Naive thymus-derived CD4-positive, alpha-beta T cell (primary cell): Measurements from ENCODE around the gene SEL1L. TPM values are rescaled to one million over a fixed set of nuclear protein-coding genes. Genes with fewer than 3 reads are reported as not detected.

Experiments used
- ATAC-seq: fragments of 150-1000 bp; cut with Tn5 transposase; 2 replicates; pipeline ENCODE4 v1.10.0; 2021; ENCODE audit warnings: mild to moderate bottlenecking, moderate library complexity
- CTCF ChIA-PET: fragments of 350-600 bp; sonication (Branson Sonifier 250); formaldehyde crosslinking; loops from one replicate; lab custom pipeline; 2021; ENCODE audit warnings: antibody characterized with exemption; lab: Charles Lee
- POLR2A ChIA-PET: fragments of 350-600 bp; sonication (Branson Sonifier 250); formaldehyde crosslinking; loops from one replicate; lab custom pipeline; 2021; ENCODE audit warnings: antibody characterized with exemption, inconsistent platforms; lab: Charles Lee
- DNase-seq, 9 donors: peaks; one replicate each; pipeline versions ENCODE4 v3.0.0 to v3.0.0-alpha.2; 2020 to 2022; ENCODE audit warnings: mixed read lengths in 1 of 9
- H3K27ac ChIP-seq: one replicate; pipeline ENCODE4 v1.7.0; 2013; ENCODE audit warnings: mild to moderate bottlenecking, low read depth, low read length, moderate library complexity
- H3K27me3 ChIP-seq, 2 donors: one replicate each; pipeline ENCODE4 v1.7.0; 2013; ENCODE audit warnings: low read length in 2 of 2, mild to moderate bottlenecking in 2 of 2, moderate library complexity in 2 of 2; ENCODE audit not compliant: control insufficient read depth in 2 of 2, insufficient read depth in 2 of 2
- H3K36me3 ChIP-seq, 3 experiments: 1 replicate in 2 of 3; 2 replicates in 1 of 3; pipeline ENCODE4 v1.7.0; 2013; ENCODE audit warnings: low read length in 3 of 3, mild to moderate bottlenecking in 3 of 3, moderate library complexity in 1 of 3; ENCODE audit not compliant: insufficient read depth in 3 of 3, control insufficient read depth in 2 of 3
- H3K4me1 ChIP-seq, 2 donors: one replicate each; pipeline ENCODE4 v1.7.0; 2013; ENCODE audit warnings: low read length in 2 of 2, mild to moderate bottlenecking in 2 of 2, moderate library complexity in 1 of 2; ENCODE audit not compliant: control insufficient read depth in 2 of 2, insufficient read depth in 2 of 2
- H3K4me3 ChIP-seq: 2 replicates; pipeline ENCODE4 v1.7.0; 2013; ENCODE audit warnings: mild to moderate bottlenecking, low read length
- H3K9me3 ChIP-seq, 3 experiments: 1 replicate in 2 of 3; 2 replicates in 1 of 3; pipeline ENCODE4 v1.7.0; 2013; ENCODE audit warnings: low read length in 3 of 3; ENCODE audit not compliant: control insufficient read depth in 2 of 3
- H3K27ac Mint-ChIP-seq, 9 donors: one replicate each; pipeline ENCODE4 v1.8.0; 2020 to 2022; ENCODE audit warnings: mixed read lengths in 9 of 9, mild to moderate bottlenecking in 8 of 9, moderate library complexity in 5 of 9, inconsistent platforms in 2 of 9
- H3K27me3 Mint-ChIP-seq, 5 donors: one replicate each; pipeline ENCODE4 v1.8.0; 2021 to 2022; ENCODE audit warnings: mixed read lengths in 5 of 5, mild to moderate bottlenecking in 1 of 5
- H3K36me3 Mint-ChIP-seq, 5 donors: one replicate each; pipeline ENCODE4 v1.8.0; 2020 to 2022; ENCODE audit warnings: mixed read lengths in 5 of 5, mild to moderate bottlenecking in 3 of 5, inconsistent platforms in 1 of 5
- H3K4me1 Mint-ChIP-seq, 7 donors: one replicate each; pipeline ENCODE4 v1.8.0; 2020 to 2022; ENCODE audit warnings: mixed read lengths in 7 of 7, mild to moderate bottlenecking in 3 of 7, inconsistent platforms in 1 of 7
- H3K4me3 Mint-ChIP-seq, 10 donors: one replicate each; pipeline ENCODE4 v1.8.0; 2020 to 2022; ENCODE audit warnings: mild to moderate bottlenecking in 10 of 10, mixed read lengths in 10 of 10, moderate library complexity in 6 of 10, inconsistent platforms in 2 of 10
- H3K9me3 Mint-ChIP-seq, 11 donors: one replicate each; pipeline ENCODE4 v1.8.0; 2020 to 2022; ENCODE audit warnings: mixed read lengths in 11 of 11, mild to moderate bottlenecking in 4 of 11, inconsistent platforms in 1 of 11, moderate library complexity in 1 of 11
- intact Hi-C, 2 donors: fragments of 100-400 bp; cut with micrococcal nuclease; formaldehyde crosslinking; loops; one replicate each; pipeline ENCODE4 v1.15.1; 2023
- polyA plus RNA-seq, 2 donors: library from polyadenylated mRNA; unstranded; fragments of 300-500 nt; fragmentation: Illumina TruSeq; gene quantifications; one replicate each; pipeline ENCODE4 v1.2.3, GENCODE V29; 2021
- total RNA-seq, 6 experiments: library from RNA in 5 of 6; stranded (reverse) in 5 of 6; gene quantifications; 1 replicate in 5 of 6; 2 replicates in 1 of 6; pipeline ENCODE4 v1.2.3 and lab custom pipeline; 2021 to 2026

SEL1L gene
- total and polyA plus RNA-seq, 7 experiments from 2014 or later, result 15.4 to 72.2 (median 47.3) TPM

- H3K4me3 ChIP-seq, result no peak overlapping the region
- ChIA-PET POLR2A (no interaction called here), CTCF (no interaction called here)
- Mint-ChIP-seq H3K4me1 (peaks cover 6 to 16% (median 15%) of the 10 kb centered on the region in 7 donors), H3K4me3 (peak overlapping the region; percentile 6 to 89 (median 78)), H3K36me3 (peaks cover 0 to 4% (median 0%) of the 10 kb centered on the region in 5 donors), H3K27me3 (peaks cover 73 to 89% (median 77%) of the 10 kb centered on the region in 5 donors), H3K27ac (no peak overlapping the region), H3K9me3 (peaks cover 0 to 5% (median 0%) of the 10 kb centered on the region in 11 donors)
- DNase-seq (no peak), ATAC-seq (no peak)
- peaks cover 7% of the 10 kb centered on the region in 2 donors for H3K4me1 ChIP-seq
- no peaks in the 10 kb centered on the region for H3K36me3 ChIP-seq
- intact Hi-C loops, result no loop called here
- H3K27ac ChIP-seq, result no peak overlapping the region
- H3K27me3 ChIP-seq, result peaks cover 7 to 23% of the 10 kb centered on the region in 2 donors
- H3K9me3 ChIP-seq, result no peaks in the 10 kb centered on the region
Measured at GRCh38 chr14:81437244-81437643, 96.4 kb downstream of the SEL1L start.

DNA sequence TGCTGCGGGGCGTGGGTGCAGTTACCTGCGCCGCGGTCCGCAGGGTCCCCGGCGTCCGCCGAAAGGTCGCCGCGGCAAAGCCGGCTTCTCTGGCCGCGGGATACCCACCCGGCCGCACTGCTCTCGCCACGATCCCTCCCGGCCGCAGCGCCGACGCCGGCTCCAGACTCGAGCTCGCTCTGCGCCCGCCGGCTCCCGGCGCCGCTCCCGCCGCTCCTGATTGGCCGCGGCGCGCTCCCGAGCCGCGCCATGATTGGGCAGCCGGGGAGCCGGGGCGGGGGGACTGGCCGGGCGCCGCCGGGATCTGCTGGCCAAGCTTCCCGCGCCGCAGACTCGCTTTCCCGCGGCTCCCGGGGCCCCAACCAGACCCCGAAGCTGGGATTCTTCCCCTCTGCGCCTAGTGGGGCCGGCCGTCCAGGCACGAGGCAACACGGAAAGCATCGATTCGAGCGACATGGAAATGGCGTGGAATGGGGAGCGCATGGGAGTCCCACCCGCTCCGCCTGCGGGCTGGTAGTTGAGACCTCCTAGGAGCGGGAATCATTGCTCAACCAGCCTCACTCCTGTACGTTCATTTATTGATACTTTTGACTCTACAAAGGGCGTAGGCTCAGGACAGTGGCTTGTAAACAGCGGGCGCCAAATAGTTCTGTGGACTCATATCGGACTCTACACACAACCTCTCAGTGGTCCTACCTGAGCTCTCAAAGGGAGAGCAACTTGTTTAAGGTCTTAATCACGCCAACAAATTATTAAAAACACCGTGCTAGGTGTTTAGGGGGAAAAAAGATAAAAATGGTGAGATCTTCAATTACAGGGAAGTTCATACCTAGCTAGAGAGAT, 97.1 kb downstream of the SEL1L start:
- H3K4me3 ChIP-seq, result peak overlapping the region; percentile 48
- H3K4me1 Mint-ChIP-seq, result peaks cover 6 to 16% (median 15%) of the 10 kb centered on the region in 7 donors
- intact Hi-C loops, result loop anchor here in 1 of 2 donors (1.0 kb wide), 1 partner anchor 266 kb away; no protein-coding TSS in a partner anchor
- H3K9me3 Mint-ChIP-seq, result peaks cover 0 to 5% (median 0%) of the 10 kb centered on the region in 11 donors
- H3K36me3 Mint-ChIP-seq, result peaks cover 0 to 4% (median 0%) of the 10 kb centered on the region in 5 donors
- H3K27me3 ChIP-seq, result peaks cover 7 to 23% of the 10 kb centered on the region in 2 donors
- peaks cover 72 to 85% (median 78%) of the 10 kb centered on the region in 5 donors for H3K27me3 Mint-ChIP-seq
- no peaks in the 10 kb centered on the region for H3K9me3 ChIP-seq
- ChIA-PET CTCF (no interaction called here), POLR2A (no interaction called here)
- ATAC-seq (peak; percentile 81), DNase-seq (peak in 7 of 9 donors; percentile 2 to 62 (median 19))
- H3K27ac Mint-ChIP-seq, result no peak overlapping the region
- H3K4me3 Mint-ChIP-seq, result peak overlapping the region; percentile 41 to 89 (median 78)
- peaks cover 7% of the 10 kb centered on the region in 2 donors for H3K4me1 ChIP-seq
- no peaks in the 10 kb centered on the region for H3K36me3 ChIP-seq
- H3K27ac ChIP-seq, result no peak overlapping the region

GRCh38 chr14:81435391-81436295, 98.0 kb downstream of the SEL1L start:
- Mint-ChIP-seq H3K9me3 (peaks cover 0 to 5% (median 0%) of the 10 kb centered on the region in 11 donors), H3K27ac (no peak overlapping the region), H3K4me3 (peak overlapping the region; percentile 75 to 94 (median 88)), H3K4me1 (peaks cover 6 to 16% (median 15%) of the 10 kb centered on the region in 7 donors), H3K36me3 (peaks cover 0 to 4% (median 0%) of the 10 kb centered on the region in 5 donors), H3K27me3 (peaks cover 67 to 76% (median 74%) of the 10 kb centered on the region in 5 donors)
- H3K9me3 ChIP-seq, result no peaks in the 10 kb centered on the region
- ChIA-PET POLR2A (no interaction called here), CTCF (no interaction called here)
- no peak overlapping the region for H3K27ac ChIP-seq
- intact Hi-C loops, result loop anchor here in 1 of 2 donors (1.0 kb wide), 1 partner anchor 265 kb away; no protein-coding TSS in a partner anchor
- peak; percentile 49 for ATAC-seq
- peak in 7 of 9 donors; percentile 12 to 38 (median 18) for DNase-seq
- H3K4me3 ChIP-seq, result peak overlapping the region; percentile 57
- peaks cover 7% of the 10 kb centered on the region in 2 donors for H3K4me1 ChIP-seq
- H3K27me3 ChIP-seq, result peaks cover 7 to 23% of the 10 kb centered on the region in 2 donors
- no peaks in the 10 kb centered on the region for H3K36me3 ChIP-seq

DNA sequence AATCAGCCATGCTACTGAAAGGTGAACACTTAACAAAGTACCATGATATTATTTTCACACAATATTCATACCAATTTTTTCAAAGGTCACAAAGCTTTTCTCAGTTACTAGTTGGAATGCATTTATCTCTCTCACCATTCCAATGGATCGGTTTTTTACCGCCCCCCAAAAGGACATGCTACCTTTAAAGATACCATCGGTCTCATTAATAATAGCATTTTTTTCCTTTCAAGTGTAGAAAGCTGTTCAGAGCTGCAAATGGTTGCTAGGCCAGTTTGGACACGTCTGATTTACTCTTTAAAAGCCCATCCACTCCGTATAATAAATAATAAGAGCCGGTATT, 98.6 kb downstream of the SEL1L start:
- ChIA-PET CTCF (no interaction called here), POLR2A (no interaction called here)
- H3K9me3 Mint-ChIP-seq, result peaks cover 0 to 5% (median 0%) of the 10 kb centered on the region in 11 donors
- peaks cover 0 to 4% (median 0%) of the 10 kb centered on the region in 5 donors for H3K36me3 Mint-ChIP-seq
- peaks cover 6 to 16% (median 15%) of the 10 kb centered on the region in 7 donors for H3K4me1 Mint-ChIP-seq
- peak overlapping the region; percentile 57 for H3K4me3 ChIP-seq
- peaks cover 66 to 73% (median 71%) of the 10 kb centered on the region in 5 donors for H3K27me3 Mint-ChIP-seq
- no peaks in the 10 kb centered on the region for H3K9me3 ChIP-seq
- intact Hi-C loops, result no loop called here
- no peak for ATAC-seq
- peak overlapping the region; percentile 75 to 94 (median 88) for H3K4me3 Mint-ChIP-seq
- peaks cover 7% of the 10 kb centered on the region in 2 donors for H3K4me1 ChIP-seq
- H3K27ac ChIP-seq, result no peak overlapping the region
- no peaks in the 10 kb centered on the region for H3K36me3 ChIP-seq
- H3K27ac Mint-ChIP-seq, result no peak overlapping the region
- DNase-seq, result no peak
- peaks cover 7 to 23% of the 10 kb centered on the region in 2 donors for H3K27me3 ChIP-seq

- Mint-ChIP-seq H3K4me1 (peaks cover 6 to 16% (median 15%) of the 10 kb centered on the region in 7 donors), H3K27me3 (peaks cover 65 to 73% (median 69%) of the 10 kb centered on the region in 5 donors), H3K9me3 (peaks cover 0 to 5% (median 0%) of the 10 kb centered on the region in 11 donors), H3K27ac (no peak overlapping the region), H3K36me3 (peaks cover 0 to 4% (median 0%) of the 10 kb centered on the region in 5 donors), H3K4me3 (peak overlapping the region in 5 of 10 donors; percentile 19 to 65 (median 28))
- Histone ChIP-seq H3K4me3 (no peak overlapping the region), H3K4me1 (peaks cover 7% of the 10 kb centered on the region in 2 donors), H3K36me3 (no peaks in the 10 kb centered on the region), H3K9me3 (no peaks in the 10 kb centered on the region), H3K27ac (no peak overlapping the region), H3K27me3 (peaks cover 7 to 23% of the 10 kb centered on the region in 2 donors)
- POLR2A ChIA-PET, result no interaction called here
- no peak for ATAC-seq
- DNase-seq, result no peak
- CTCF ChIA-PET, result no interaction called here
- intact Hi-C loops, result no loop called here
Measured at GRCh38 chr14:81434230-81434629, 99.4 kb downstream of the SEL1L start.

DNA sequence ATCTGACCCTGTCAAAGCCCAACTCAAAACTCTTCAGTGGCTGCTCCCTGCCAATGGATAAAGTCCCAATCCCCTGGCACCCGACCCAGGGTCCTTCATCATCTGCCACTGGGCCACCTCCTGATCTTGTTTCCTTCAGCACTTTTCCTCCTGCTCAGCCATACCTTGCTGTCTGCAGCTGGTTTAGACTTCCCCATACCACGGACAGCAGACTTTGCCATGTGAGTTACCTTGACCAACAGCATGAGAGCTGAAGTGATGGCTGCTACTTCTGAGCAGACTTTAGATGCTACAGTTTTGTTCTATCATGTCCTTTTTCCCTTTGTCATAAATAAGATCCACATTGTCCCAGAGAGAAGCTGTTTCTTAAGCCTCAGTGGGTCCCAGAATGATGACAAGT, 100.3 kb downstream of the SEL1L start:
- Mint-ChIP-seq H3K4me1 (peaks cover 6 to 16% (median 15%) of the 10 kb centered on the region in 7 donors), H3K27me3 (peaks cover 57 to 69% (median 65%) of the 10 kb centered on the region in 5 donors), H3K9me3 (peaks cover 0 to 5% (median 0%) of the 10 kb centered on the region in 11 donors), H3K4me3 (no peak overlapping the region), H3K27ac (no peak overlapping the region), H3K36me3 (peaks cover 0 to 4% (median 0%) of the 10 kb centered on the region in 5 donors)
- POLR2A ChIA-PET, result no interaction called here
- Histone ChIP-seq H3K4me3 (no peak overlapping the region), H3K4me1 (peaks cover 7% of the 10 kb centered on the region in 2 donors), H3K27me3 (peaks cover 10 to 23% of the 10 kb centered on the region in 2 donors), H3K27ac (no peak overlapping the region), H3K9me3 (no peaks in the 10 kb centered on the region), H3K36me3 (no peaks in the 10 kb centered on the region)
- no peak for ATAC-seq
- intact Hi-C loops, result no loop called here
- CTCF ChIA-PET, result no interaction called here
- no peak for DNase-seq
